ENCODE measurements around the gene NPIPB6.
"Not testable (repeated sequence)": the region's sequence is repeated elsewhere in the genome, so short reads cannot be mapped to it uniquely, and the experiment has no call there.

GRCh38 chr16:28336940-28337710, 26.2 kb downstream of the NPIPB6 start:
- TF ChIP-seq EZH2 (IDR thresholded peaks at IDR 0.05; ENCODE audit: insufficient read depth, poor library complexity, severe bottlenecking); EZH2phosphoT487 (IDR thresholded peaks at IDR 0.05; ENCODE audit: insufficient read depth, low read depth): not testable (repeated sequence)

Measured in GM23248 (cell line).